IPS-20b (cell line): ENCODE data around the gene OSBPL2.

Experiments used
- H3K27ac ChIP-seq: one replicate; pipeline ENCODE4 v1.5.1; 2013; ENCODE audit warnings: low read length
- H3K27me3 ChIP-seq: 2 replicates; pipeline ENCODE4 v1.6.1; 2013; ENCODE audit warnings: mild to moderate bottlenecking, low read length, inconsistent platforms; ENCODE audit not compliant: insufficient read depth
- H3K36me3 ChIP-seq: 2 replicates; pipeline ENCODE4 v1.6.1; 2013; ENCODE audit warnings: low read depth, mild to moderate bottlenecking, inconsistent platforms, low read length, moderate library complexity; ENCODE audit not compliant: insufficient read depth
- H3K4me1 ChIP-seq: 2 replicates; pipeline ENCODE4 v1.6.1; 2013; ENCODE audit warnings: mild to moderate bottlenecking, control low read depth, inconsistent platforms, low read length, moderate library complexity; ENCODE audit not compliant: insufficient read depth
- H3K4me3 ChIP-seq: 2 replicates; pipeline ENCODE4 v1.5.1; 2013; ENCODE audit warnings: mild to moderate bottlenecking, low read length, inconsistent platforms
- H3K9ac ChIP-seq: 2 replicates; pipeline ENCODE4 v1.6.1; 2013; ENCODE audit warnings: low read depth, mild to moderate bottlenecking, inconsistent platforms, low read length, moderate library complexity
- H3K9me3 ChIP-seq: 2 replicates; pipeline ENCODE4 v1.6.1; 2013; ENCODE audit warnings: mild to moderate bottlenecking, low read depth, low read length, inconsistent platforms; ENCODE audit not compliant: insufficient read depth

OSBPL2 gene

GRCh38 chr20:62255976-62256375 lies 17.7 kb downstream of the OSBPL2 start:
- no peak overlapping the region for H3K9ac ChIP-seq
- H3K4me3 ChIP-seq: no peak overlapping the region
- H3K36me3 ChIP-seq: peaks cover 13% of the 10 kb centered on the region
- no peaks in the 10 kb centered on the region for H3K4me1 ChIP-seq
- H3K9me3 ChIP-seq: no peaks in the 10 kb centered on the region
- H3K27me3 ChIP-seq: no peaks in the 10 kb centered on the region
- H3K27ac ChIP-seq: no peak overlapping the region

DNA sequence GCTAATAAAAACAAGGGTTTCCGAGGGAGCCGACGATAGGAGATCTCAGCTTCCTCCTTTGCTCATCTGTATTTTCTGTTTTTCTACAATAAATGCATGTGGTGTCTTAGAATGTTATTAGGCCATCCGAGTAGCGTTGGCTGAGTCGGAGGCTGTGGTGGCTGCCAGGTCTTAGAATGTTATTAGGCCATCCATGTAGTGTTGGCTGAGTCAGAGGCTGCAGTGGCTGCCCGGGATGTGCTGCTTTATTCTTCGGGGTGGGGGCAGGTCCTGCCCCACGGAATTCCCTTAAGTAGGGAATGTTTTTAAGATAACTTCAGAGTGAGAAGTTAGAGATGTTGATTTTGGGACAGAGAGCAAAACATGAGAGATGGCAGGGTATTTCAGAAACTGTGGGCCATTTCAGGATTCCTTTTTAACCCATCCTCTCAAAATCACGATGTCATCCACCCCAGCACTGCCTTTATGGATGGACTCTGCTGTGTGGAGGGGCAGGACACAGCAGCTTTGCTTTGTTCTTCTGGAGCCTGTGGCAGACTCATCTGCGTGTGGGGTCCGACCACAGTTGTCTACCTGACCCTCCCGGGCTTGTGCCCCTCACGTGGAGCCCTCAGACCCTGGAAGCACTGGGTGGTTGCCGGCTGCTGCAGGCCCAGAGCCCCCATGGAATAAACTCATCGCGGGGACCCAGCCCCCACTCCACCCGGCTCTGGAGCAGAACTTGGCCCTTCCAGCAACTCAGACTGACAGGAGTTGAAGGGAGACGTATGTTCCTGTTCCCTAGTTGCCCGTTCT lies 20.4 kb downstream of the OSBPL2 start:
- Histone ChIP-seq H3K36me3 (peaks cover 30% of the 10 kb centered on the region), H3K9ac (no peak overlapping the region), H3K27ac (no peak overlapping the region), H3K4me1 (no peaks in the 10 kb centered on the region), H3K9me3 (no peaks in the 10 kb centered on the region), H3K4me3 (no peak overlapping the region), H3K27me3 (no peaks in the 10 kb centered on the region)

GRCh38 chr20:62259294-62259565 lies 20.9 kb downstream of the OSBPL2 start:
- Histone ChIP-seq H3K4me1 (no peaks in the 10 kb centered on the region), H3K36me3 (peaks cover 32% of the 10 kb centered on the region), H3K9me3 (no peaks in the 10 kb centered on the region), H3K27ac (no peak overlapping the region), H3K9ac (no peak overlapping the region), H3K27me3 (no peaks in the 10 kb centered on the region), H3K4me3 (no peak overlapping the region)

DNA sequence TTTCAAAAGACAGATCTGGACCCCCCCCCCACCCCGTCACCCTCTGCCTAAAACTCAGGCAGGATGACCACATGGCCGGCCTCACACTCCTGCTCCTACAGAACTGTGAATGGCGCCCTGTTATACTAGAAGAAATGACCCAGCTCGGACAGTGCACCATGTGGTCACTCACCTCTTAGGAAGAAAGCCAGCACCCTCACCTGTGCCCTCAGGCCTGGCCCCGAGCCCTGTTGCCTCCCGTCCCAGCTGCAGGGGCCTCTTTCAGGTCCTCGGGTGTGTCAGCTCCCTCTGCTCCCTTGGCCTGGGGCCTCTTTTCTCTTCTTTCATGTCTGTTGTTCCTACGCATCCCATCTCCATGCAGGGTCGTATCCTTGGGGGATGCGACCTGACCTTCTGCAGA lies 23.7 kb downstream of the OSBPL2 start:
- H3K4me1 ChIP-seq: no peaks in the 10 kb centered on the region
- no peaks in the 10 kb centered on the region for H3K27me3 ChIP-seq
- no peak overlapping the region for H3K4me3 ChIP-seq
- H3K9ac ChIP-seq: no peak overlapping the region
- no peaks in the 10 kb centered on the region; the same call in 1 of the 2 replicates for H3K9me3 ChIP-seq
- H3K36me3 ChIP-seq: peaks cover 45% of the 10 kb centered on the region
- H3K27ac ChIP-seq: no peak overlapping the region

DNA sequence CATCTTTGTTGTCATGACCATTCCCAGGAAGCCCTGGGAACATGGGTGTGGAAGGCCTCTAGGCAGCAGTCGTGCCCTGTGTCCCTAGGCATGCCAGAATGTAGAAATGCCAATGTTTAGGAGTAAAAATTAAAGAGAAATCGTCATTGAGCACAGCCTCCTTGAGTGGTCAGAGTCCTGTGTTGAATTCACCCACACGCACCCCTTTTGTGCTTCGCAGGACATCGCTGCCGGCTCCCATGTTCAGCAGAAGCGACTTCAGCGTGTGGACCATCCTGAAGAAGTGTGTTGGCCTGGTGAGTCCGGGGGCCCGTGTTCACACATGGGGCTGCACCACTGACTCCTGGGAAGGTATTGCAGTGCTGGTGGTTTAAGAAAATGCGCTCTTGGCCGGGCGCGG lies 25.1 kb downstream of the OSBPL2 start:
- no peak overlapping the region for H3K9ac ChIP-seq
- no peak overlapping the region for H3K27ac ChIP-seq
- no peaks in the 10 kb centered on the region for H3K4me1 ChIP-seq
- no peak overlapping the region for H3K4me3 ChIP-seq
- H3K36me3 ChIP-seq: peaks cover 41% of the 10 kb centered on the region
- no peaks in the 10 kb centered on the region for H3K27me3 ChIP-seq
- no peaks in the 10 kb centered on the region; the same call in 1 of the 2 replicates for H3K9me3 ChIP-seq

DNA sequence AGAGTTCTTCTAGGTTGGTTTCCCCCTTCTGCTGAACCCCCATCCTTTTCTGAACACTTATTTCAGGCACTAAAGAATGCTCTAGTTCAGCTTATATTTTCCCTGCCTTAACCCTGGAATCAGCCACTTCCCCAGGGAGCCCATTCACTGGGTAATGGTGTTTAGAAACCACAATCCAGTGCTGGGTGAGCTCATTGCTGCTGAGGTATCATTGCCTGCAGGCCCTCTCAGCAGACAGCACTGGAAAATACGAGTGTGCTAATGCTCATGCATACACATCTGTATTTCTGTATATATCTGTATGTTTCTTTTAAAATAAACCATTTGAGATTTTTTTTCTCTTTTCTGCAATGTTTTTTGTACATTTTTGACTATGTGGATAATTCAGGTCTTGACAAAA lies 27.0 kb downstream of the OSBPL2 start:
- no peak overlapping the region for H3K4me3 ChIP-seq
- H3K4me1 ChIP-seq: no peaks in the 10 kb centered on the region
- H3K9ac ChIP-seq: no peak overlapping the region
- H3K27ac ChIP-seq: no peak overlapping the region
- H3K9me3 ChIP-seq: no peaks in the 10 kb centered on the region; the same call in 1 of the 2 replicates
- no peaks in the 10 kb centered on the region for H3K27me3 ChIP-seq
- H3K36me3 ChIP-seq: peaks cover 41% of the 10 kb centered on the region

DNA sequence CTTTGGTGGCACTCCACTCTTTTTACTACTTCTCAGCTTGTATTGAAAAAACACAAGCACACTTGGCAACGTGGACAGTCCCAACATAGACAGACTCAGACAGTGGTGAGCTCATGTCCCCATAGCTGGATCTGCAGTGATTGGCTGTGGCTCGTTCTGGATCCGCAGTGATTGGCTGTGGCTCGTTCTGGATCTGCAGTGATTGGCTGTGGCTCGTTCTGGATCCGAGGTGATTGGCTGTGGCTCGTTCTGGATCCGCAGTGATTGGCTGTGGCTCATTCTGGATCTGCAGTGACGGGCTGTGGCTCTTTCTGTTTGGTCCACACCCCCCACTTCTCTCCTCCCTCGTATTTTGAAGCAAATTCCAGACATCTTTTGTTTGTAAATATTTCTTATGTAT lies 28.0 kb downstream of the OSBPL2 start:
- H3K27me3 ChIP-seq: no peaks in the 10 kb centered on the region
- no peaks in the 10 kb centered on the region; the same call in 1 of the 2 replicates for H3K9me3 ChIP-seq
- no peak overlapping the region for H3K9ac ChIP-seq
- H3K4me1 ChIP-seq: no peaks in the 10 kb centered on the region
- no peak overlapping the region for H3K4me3 ChIP-seq
- peaks cover 40% of the 10 kb centered on the region for H3K36me3 ChIP-seq
- no peak overlapping the region for H3K27ac ChIP-seq

- peaks cover 37% of the 10 kb centered on the region for H3K36me3 ChIP-seq
- no peak overlapping the region for H3K27ac ChIP-seq
- no peak overlapping the region for H3K9ac ChIP-seq
- H3K27me3 ChIP-seq: no peaks in the 10 kb centered on the region
- no peak overlapping the region for H3K4me3 ChIP-seq
- no peaks in the 10 kb centered on the region; the same call in 1 of the 2 replicates for H3K9me3 ChIP-seq
- H3K4me1 ChIP-seq: no peaks in the 10 kb centered on the region
Observed at GRCh38 chr20:62266851-62267250, 28.5 kb downstream of the OSBPL2 start.

DNA sequence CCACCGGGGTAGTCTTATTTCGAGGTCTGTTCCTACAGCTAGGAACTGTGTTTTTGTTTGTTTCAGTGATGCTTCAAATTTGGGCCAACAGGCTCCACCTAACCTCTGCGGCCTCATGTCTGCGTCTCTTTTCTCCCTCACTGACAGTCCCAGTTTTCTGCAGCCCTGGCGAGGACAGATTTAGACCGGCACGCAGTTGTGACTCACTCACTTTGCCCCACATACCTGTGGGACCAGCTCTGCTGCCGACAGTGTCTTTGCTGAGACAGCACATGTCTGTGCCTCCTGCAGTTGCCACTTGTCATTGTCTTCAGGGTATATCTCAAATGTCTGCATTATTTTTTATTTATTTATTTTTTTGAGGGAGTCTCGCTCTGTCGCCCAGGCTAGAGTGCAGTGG lies 29.2 kb downstream of the OSBPL2 start:
- H3K4me1 ChIP-seq: no peaks in the 10 kb centered on the region
- H3K27me3 ChIP-seq: no peaks in the 10 kb centered on the region
- H3K36me3 ChIP-seq: peaks cover 38% of the 10 kb centered on the region
- H3K9ac ChIP-seq: no peak overlapping the region
- no peaks in the 10 kb centered on the region; the same call in 1 of the 2 replicates for H3K9me3 ChIP-seq
- H3K4me3 ChIP-seq: no peak overlapping the region
- no peak overlapping the region for H3K27ac ChIP-seq

- Histone ChIP-seq H3K27ac (no peak overlapping the region), H3K9ac (no peak overlapping the region), H3K36me3 (peaks cover 41% of the 10 kb centered on the region), H3K4me3 (no peak overlapping the region), H3K4me1 (no peaks in the 10 kb centered on the region), H3K9me3 (no peaks in the 10 kb centered on the region; the same call in 1 of the 2 replicates), H3K27me3 (no peaks in the 10 kb centered on the region)
Observed at GRCh38 chr20:62268228-62268900, 30.0 kb downstream of the OSBPL2 start.

DNA sequence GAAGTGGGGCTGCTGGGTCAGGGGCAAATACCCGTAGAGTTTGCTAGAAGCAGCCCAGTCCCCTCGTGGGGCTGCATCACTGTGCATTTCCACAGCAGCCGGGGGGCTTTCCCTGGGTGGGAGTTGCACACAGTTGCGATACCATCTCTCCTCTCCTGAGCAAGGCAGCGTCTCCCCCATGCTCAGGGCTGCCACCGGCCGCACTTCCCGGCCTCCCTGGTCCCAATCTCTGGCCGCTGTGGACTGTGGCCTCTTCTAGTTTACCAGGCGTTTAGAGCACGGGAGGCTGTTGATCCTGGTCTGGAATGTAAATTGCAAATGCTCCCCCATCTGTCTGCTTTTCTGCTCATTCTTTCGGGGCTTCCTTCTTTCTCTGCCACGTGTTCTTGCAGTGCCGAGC lies 31.1 kb downstream of the OSBPL2 start:
- Histone ChIP-seq H3K4me1 (no peaks in the 10 kb centered on the region), H3K36me3 (peaks cover 44% of the 10 kb centered on the region), H3K27ac (no peak overlapping the region), H3K9me3 (no peaks in the 10 kb centered on the region; the same call in 1 of the 2 replicates), H3K4me3 (no peak overlapping the region), H3K9ac (no peak overlapping the region), H3K27me3 (no peaks in the 10 kb centered on the region)

GRCh38 chr20:62269871-62270270 lies 31.6 kb downstream of the OSBPL2 start:
- Histone ChIP-seq H3K4me3 (no peak overlapping the region), H3K9ac (no peak overlapping the region), H3K27ac (no peak overlapping the region), H3K27me3 (no peaks in the 10 kb centered on the region), H3K9me3 (no peaks in the 10 kb centered on the region; the same call in 1 of the 2 replicates), H3K4me1 (no peaks in the 10 kb centered on the region), H3K36me3 (peaks cover 42% of the 10 kb centered on the region)
